NCI-H345 treated with DMSO at 0.1 percent for 48 hours (cell line): ENCODE results near the gene DDX25.

Source experiments
- DNase-seq: peaks from one replicate; lab custom pipeline; 2025; ENCODE audit not compliant: unreplicated experiment; lab: John Stamatoyannopoulos, UW

DDX25 gene

DNA sequence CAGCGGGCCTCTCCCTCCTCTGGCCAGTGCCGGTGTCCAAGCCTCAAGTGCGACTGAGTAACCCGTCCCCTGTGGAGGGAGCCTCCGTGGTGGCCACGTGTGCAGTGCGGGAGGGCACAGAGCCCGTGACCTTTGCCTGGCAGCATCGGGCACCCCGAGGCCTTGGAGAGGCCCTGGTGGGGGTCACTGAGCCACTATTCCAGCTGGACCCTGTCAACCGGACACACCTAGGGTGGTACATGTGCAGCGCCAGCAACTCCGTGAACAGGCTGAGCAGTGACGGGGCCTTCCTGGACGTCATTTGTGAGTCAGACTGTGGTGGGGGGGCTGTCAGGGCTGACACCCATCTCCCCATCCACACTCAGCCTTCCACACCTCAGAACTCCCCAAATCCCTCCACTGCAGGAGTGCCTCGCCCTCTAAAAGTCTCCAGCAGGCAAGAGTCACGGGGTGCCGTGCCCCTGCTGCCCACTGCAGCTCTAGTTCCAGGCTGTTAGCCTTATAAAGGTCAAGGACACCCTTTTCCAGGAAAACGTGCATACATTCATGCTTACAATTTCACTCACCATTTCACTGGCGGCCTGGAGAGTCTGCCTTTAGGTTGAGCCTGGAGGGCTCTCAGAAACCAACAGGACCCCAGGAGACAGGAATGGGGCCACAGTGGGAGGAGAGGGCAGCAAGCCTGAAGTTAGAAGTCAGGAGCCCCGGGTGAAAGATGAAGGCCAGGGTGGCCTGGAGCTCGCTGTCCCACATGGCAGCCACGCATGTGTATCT is 44.2 kb downstream of the DDX25 start:
- DNase-seq, result no peak

DNA sequence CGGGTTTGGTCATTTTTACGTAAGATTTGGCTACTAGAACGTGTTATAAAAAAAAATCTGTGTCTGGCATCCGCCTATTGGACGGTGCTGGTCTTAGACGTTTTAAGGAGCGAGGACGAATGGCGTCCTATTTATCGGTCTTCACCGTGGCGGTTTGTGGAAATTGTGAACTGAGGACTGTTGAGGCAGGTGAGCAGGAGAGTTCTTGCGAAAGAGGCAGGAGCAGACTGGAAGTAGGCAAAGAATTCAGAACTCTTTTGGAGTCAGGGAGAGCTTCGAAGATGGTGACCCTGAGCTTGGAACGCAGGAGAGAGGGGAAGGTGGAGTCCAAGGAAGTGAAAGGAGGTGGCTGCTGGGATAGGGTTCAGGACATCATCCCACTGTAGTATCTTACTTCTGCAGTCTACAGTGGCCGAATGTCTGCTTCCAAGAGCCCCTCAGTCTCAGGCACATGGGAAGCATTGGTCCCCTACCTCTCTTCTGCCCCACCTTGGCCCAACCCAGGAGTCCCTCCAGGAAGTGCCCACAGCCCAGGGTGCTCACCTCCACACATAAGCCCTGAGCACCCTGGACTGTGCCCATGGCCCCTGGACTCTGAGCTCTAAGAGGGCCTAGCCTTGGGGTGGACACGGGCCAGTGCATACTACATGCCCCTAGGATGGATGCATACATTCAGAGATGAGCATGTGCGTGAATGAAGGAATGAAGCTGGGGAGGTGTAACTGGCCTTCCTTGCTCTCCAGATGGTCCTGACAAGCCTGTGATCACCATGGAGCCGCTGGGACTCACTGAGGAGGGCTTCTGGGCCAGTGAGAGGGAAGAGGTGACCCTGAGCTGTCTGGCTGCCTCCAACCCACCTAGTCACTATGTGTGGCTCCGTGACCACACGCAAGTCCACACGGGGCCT is 45.2 kb downstream of the DDX25 start:
- DNase-seq, result no peak

DNA sequence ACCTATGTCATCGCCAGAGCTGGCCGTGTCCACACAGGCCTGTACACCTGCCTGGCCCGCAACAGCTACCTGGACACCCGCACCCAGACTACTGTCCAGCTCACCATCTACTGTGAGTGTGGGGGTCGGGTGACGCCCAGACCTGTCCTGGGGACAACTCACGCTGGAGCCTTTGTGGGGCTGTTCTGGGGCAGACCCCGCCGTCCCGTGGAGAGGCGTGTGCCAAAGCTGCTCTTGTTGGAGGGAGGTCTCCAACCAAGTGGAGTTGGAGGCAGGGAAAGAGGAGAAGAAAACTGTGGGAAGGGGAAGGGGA is 45.8 kb downstream of the DDX25 start:
- DNase-seq, result no peak

DNA sequence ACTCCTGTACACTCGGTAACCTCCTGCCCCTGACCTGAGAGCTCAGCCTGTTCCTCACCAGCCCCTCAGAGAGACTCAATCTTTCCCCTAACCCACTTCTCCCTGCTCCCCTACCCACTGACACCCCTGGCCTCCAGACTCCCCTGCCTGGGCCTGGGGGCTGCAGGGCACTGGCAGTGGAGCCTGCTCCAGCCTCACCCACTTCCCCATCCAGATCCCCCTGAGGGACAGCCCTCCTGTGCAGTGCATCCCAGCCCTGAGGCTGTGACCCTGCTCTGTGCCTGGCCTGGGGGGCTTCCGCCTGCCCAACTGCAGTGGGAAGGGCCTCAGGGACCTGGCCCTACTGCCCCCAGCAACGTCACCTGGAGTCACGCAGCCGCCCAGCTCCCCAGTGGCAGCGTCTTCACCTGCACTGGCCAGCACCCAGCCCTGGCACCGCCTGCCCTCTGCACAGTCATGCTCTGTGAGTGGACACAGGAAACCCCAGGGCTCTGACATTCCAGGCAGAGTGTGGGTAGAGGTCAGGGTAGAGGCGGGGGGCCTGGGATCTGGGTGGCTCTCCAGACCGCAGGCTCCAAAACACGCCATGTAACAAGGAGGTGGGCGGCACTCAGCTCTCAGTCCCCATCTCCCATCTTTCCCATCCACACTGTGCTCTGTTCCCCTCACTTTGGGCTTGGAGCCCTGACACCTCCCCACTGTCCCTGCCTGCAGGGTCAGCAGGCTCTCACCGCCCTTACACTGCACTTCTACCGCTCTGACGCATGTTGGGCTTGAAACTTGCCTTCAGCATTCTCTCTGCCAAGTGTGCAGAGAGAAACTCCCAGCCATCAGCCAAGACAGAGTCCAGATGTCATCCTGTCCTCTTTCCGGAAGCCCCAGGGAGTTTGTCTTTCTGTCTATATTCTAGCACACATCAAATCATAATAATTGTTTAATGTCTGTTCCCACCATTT is 46.7 kb downstream of the DDX25 start:
- no peak for DNase-seq

DNA sequence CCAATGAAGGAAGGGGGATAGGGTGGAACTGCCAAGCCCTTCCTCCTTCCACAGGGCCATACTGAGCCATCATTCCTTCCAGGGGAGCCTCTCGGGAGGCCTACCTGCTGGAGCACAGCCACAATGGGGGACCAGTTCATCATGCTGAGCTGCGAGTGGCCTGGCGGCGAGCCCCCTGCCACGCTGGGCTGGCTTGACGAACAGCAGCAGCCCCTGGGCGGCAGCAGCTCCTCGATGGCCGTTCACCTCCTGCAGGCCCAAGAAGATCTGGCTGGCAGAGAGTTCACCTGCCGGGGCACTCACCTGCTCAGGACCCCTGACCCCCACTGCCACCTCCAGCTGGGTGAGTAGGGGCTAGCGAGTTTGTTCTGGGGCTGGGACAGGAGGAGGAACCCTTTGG is 47.4 kb downstream of the DDX25 start:
- DNase-seq, result no peak

DNA sequence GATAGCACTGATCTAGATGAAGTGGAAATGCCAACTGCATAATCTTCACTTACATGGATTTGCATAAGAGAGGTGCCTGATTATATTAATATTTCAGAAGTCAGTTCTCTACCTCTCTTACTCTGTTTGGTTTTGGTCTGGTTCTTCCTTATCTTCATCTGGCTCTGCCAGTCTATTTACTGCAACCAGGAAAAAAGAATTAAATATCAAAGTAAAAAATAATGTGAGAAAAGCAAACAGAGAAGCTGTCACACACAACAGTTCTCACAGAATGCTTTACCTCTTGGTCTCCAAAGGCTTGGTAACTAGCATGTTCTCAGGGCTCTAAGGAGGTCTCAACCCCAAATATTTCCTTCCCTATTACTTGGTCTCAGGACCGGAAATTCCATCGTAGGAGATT is 48.3 kb downstream of the DDX25 start:
- no peak for DNase-seq

DNA sequence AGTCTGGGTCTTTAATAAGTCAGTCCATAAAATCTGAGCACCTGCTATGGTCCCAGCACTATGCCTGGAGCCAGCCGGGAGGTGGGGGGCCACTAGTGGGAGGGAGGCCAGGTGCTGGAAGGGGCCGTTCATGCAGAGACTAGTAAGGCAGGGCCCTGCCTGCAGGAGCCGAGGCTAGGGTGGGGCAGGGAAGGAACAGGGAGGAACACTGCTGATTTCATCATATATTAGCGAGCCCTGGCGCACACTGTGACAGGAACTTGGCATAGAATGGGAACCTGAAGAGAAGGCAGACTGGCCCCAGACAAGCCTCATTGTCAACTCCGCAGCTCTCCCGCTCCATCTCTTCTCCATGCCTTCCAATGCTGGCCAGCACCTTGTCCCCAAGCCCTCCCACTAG is 48.7 kb downstream of the DDX25 start:
- no peak for DNase-seq

DNA sequence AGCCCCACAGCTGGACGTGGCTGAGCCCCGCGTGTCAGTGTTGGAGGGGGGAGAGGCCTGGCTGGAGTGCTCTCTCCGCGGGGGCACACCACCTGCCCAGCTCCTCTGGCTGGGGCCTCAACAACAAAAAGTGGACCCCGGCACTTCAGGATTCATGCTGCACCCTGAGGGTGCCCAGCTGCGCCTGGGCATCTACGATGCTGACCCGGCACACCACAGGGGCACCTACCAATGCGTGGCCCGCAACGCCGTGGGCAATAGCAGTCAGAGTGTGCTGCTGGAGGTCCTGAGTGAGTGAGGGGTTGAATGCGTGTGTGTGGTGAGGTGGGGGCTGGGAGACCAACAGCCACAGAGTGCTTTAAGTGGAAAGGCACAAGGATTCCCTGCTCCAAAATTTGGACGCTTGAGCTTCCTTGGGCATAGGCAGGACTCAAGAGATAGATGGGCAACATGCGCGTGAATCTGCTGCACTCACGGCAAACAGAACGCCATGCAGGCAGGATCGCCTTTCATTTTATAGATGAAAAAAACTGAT is 49.2 kb downstream of the DDX25 start:
- no peak for DNase-seq

DNA sequence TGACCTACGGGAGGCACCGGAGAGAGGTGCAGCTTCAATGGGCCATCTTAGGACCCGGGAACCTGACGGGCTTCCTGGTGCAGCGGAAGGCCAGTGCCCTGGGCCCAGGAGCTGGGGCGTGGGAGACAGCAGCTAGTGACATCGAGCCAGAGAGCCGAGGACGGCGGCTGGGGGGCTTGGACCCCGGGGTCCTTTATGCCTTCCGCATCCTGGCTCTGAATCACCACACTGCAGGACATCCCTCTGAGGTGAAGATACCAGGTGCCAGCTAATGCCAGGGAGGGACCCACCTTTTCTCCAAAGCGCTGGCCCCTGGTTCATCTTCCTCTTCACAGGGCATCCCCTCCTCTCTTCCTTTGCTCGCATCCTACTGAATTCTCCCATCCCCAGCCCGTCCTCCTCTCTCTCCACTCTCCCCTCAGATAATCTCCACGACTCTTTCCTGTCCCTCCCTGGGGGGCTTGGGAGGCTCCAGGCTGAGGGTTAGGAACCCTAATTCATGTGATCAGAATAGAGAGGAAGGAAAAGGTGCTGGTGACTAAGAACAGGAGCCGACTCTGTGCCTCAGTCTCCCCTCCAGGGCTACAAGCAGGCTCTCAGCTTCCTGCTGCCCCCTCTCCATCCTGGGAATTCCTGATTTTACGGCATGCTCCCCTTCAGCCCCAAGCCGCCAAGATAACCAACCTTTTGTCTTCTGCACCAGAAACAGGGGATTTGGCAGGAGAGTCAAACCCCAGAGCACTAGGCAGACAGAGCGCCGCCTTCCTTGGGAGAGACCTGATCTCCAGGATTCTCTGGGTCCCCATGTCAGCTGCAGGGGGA is 50.0 kb downstream of the DDX25 start:
- DNase-seq, result no peak

DNA sequence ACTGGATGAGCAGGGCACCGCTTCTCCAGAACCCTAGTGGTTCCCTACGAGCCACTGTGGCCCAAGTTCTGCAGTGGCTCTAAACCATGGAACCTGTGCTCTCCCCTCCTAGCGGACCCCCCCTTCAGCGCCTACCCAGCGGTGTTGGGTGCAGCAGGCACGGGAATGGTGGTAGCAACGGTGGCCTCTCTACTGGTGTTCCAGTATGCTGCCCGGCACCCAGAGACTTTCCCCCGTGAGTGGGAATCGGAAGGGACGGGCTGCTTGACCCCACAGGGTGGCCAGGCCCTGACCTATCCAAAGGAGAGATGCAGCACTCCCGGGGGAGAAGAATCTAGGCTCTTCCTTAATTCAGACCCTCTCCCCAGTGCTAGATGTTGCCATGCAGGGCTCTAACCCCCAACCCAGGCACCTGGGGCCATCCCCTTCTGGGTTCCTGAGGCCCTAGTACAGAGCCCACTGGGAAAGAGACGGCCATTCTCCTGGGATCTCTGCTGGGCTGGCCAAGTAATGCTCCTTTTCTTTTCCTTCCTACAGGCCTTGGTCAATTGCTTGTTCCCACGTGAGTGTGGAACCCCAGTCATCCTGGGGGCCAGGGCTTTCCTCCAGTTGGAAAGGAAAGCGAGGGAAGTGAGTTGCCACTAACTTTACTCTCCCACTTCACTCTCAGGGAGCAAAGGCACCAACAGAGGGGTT is 50.8 kb downstream of the DDX25 start:
- no peak for DNase-seq

DNA sequence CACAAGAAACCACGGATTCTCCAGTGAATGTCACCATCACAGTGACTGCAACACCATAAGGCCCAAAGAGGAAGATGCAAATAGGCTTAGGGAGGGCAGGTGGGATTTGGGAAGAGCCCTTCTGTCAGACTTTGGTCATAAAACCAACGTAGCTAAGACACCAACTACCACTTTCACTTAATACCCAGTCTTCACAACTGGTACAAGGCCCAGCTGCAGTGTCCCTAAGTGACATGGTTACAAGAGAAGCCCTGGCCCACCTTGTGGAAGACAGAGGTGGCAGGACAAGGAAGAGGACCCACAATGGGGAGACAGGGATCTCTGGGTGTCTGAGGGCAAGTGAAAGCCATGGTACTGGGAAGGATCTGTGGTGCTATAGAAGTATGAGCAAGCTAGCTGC is 51.5 kb downstream of the DDX25 start:
- no peak for DNase-seq

DNA sequence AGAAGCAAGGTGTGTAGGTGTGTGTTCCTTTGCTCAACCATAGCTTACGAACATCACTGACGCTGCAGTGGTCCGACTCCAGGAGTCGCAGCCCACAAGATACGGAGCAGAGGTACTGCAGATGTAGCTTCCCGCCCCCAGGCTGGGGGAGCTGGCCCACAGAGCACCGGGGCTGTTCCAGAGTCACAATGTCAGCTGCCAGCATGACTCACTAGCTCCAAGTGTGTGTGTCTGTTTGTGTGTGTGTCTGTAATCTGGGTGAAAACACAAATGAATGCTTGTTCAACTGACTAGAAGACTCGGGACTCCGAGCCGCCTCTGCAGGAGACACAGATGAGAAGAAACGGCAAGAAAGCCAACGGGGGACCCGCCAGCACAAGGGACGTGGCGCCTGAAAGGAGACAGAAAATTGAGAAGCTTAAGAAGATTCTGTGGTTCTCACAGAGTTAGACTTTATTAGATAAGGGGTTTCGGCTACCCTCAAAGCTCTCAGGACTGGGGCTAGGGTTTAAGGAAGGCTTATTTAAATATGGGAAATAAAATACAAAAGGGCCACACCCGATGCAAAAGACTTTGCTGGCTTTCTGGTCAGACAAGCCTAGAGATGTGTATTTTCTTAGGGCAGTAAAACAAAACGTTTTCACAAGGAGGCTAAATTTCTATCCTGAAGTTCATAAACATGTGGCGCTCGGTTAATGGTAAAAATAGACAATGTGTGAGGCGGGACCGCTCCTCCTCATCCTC is 52.3 kb downstream of the DDX25 start:
- DNase-seq, result no peak

DNA sequence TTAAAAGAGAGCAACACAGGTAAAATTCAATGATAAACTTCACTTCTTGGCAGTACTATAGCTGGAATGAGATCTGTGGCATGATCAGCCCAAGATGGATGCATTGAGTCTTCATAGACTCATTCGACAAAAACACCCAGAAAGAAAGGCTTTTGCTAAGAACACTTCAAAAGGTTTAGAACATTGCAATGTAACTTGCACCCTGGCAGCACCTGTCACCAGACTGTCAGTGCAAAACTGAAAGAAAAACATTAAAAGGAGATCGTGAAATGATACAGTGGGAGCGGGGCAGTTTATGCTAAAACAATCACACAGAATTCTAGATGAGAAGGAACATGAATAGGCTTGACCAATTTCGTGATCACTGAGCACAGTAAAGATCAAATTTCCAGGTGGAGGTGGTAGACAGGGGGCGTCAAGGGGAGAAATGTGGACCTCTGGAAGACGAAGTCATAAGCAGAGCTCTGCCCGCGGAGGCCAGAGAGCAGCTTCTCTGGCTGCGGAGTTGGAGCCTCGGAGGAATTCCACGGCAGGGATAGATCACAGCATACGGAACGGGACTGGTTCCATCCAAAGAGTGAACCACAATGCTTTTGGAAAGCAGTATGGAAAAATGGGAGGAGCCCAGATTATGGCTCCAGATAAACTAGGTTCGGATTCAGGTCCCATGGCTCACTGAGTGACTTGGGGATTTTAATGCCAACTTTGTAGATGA is 53.5 kb downstream of the DDX25 start:
- DNase-seq, result no peak

DNA sequence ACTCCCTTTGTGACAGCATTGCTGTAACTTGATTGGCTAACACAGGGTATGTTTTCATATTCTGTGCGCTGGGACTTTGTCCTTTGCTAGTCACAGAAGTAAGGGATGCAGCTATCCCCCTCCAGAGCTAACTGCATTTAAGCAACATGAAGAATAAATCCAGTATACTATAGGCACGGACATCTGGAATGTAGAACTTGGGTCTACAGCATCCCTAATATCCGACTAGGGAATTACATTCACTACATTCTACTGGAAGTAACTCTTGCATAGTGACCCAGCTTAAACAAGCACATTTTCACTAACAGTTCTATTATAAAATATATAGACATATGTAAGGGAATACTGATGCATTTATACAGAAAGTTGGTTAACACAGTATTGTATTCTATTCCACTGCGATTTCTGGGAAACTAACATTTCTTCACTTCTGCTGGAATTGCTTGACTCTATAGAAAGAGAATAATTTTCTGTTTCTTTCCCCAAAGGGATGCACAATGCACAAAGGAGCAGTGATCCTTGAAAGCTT is 54.6 kb downstream of the DDX25 start:
- DNase-seq, result no peak

DNA sequence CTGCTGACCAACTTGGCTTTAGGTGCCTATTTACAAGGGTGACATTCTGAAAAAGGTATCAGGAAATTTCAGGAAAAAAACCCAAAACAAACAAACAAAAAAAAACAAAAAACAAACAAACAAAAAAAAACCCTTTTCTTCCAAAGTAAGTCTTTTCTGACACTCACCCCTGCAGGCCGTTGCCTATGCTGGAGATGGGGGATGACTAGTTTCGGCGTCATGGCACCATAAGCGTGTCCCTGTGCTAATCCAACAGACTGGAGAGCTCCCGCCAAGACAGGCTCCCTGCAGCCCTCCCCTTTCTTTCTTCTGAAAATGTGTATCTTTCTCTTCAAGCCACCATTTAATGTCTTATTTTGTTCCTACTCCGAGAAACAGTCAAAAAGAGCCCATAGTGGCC is 55.2 kb downstream of the DDX25 start:
- no peak for DNase-seq

DNA sequence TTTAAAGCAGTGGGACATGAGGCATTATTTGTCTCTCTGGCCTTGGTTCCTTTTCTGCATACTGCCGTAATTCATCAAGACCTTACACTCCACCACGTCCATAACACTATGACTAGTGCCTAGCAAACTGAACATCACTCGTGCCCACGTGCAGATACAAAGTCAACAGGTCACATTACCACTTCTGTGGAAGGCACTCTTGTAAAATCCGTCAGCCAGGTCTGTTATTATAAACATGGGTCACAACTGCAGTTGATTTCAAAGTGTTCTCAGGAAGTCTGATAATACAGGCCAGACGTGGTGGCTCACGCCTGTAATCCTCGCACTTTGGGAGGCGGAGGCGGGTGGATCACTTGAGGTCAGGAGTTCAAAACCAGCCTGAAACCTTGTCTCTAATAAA is 55.6 kb downstream of the DDX25 start:
- DNase-seq, result no peak

DNA sequence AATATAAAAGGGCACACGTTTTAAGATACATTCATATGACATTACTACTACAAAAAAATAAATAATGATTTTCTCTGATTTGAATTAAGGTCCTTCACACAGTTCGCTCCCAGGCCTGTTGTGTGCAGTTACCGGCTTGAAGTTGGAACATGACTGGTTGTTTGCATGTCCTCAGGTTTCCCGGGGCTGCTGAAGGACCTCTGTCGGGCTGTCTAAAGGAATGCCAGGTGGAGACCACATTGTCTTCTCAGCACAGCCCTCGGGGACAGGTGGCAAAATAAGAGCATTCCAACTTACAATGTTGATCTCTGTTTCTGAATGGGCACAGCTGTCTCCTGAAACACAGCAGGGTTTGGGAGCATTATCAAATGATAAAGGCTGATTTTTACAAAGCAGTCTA is 56.5 kb downstream of the DDX25 start:
- no peak for DNase-seq

DNA sequence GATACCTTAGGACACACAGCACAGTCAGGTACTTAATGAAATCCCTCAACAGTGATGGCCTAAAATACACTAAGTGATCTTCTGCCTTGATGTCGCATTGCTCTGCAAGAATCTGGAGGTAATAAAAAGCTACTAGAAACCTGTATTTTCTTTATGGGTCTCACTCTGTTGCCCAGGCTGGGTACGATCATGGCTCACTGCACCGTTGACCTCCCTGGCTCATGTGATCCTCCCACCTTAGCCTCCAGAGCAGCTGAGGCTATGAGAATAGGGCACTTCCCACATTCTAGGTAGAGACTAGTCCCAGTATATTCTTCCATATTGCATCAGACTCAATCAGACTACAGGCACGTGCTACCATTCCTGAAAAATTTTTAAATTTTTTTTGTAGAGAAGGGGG is 63.2 kb downstream of the DDX25 start:
- no peak for DNase-seq
